Measurements from ENCODE around the gene LRRC14B.
"Not testable (repeated sequence)": the region's sequence is repeated elsewhere in the genome, so short reads cannot be mapped to it uniquely, and the experiment has no call there.

Gene LRRC14B

GRCh38 chr5:241045-241669, 49.9 kb downstream of the LRRC14B start:
- not testable (repeated sequence) for DNase-seq (ENCODE audit: low spot score)

DNA sequence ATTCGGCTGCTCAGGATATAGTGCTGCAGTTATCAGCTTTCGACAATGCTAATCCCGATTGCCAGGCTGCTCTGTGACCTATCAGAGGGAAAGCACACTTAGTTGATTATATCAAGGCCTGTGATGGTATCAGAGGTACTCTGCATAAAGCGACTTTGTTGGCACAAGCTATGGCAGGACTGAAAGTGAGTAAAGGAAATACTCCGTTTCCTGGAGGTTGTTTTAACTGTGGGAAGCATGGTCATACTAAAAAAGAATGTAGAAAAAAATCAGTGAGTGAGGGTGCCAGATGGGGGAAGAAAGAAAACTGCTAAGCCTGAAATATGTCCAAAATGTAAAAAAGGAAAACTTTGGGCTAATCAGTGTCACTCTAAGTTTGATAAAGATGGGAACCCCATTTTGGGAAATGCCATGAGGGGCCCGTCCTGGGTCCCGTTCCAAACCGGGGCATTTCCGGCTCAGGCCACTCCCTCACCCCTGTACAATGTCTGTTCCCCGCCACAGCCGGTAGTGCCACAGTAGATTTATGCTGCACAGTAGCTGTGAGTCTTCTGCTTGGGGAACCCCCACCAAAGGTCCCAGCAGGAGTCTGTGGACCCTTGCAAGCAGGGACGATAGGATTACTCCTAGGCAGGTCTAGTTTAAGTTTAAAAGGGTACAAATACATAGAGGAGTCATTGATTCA, 52.5 kb downstream of the LRRC14B start:
- not testable (repeated sequence) for DNase-seq (ENCODE audit: low spot score)

DNA sequence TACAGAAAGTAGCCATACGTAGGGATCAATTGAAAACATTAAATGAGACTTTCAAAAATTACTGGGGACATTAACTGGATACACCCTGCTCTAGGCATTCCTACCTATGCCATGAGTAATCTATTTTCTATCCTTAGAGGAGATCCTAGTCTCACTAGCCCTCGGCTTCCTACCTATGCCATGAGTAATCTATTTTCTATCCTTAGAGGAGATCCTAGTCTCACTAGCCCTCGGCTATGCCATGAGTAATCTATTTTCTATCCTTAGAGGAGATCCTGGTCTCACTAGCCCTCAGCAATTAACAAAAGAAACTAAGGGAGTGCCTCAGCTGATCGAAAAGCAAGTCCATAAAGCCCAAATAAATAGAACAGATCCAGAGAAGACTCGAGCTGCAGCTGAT, 54.4 kb downstream of the LRRC14B start:
- DNase-seq (ENCODE audit: low spot score) = not testable (repeated sequence)

Measured in D341Med (cell line).